SK-N-SH (cell line): Measurements from ENCODE around the gene TRIM65.

ENCODE experiments used
- CHD2 ChIP-seq: fragments of 150-350 bp; IDR thresholded peaks from 2 replicates; pipeline ENCODE4 v1.6.1; 2018; ENCODE audit warnings: low read length; ENCODE audit not compliant: partially characterized antibody
- CTCF ChIP-seq: fragments of 200-600 bp; sonication (generic); IDR thresholded peaks from 2 replicates; pipeline ENCODE4 v1.6.1; 2017; ENCODE audit warnings: antibody characterized with exemption, mild to moderate bottlenecking, moderate library complexity
- EP300 ChIP-seq, 2 experiments: IDR thresholded peaks; 2 replicates each; pipeline versions ENCODE4 v1.4.0 to v1.6.1; 2012; ENCODE audit warnings: borderline replicate concordance in 1 of 2, low read depth in 1 of 2, low read length in 1 of 2
- EZH2phosphoT487 ChIP-seq: fragments of 200-600 bp; sonication (generic); IDR thresholded peaks from 2 replicates; pipeline ENCODE4 v1.6.1; 2017; ENCODE audit warnings: low read depth, mixed run types, mild to moderate bottlenecking, antibody characterized with exemption, moderate library complexity, borderline replicate concordance
- FOXM1 ChIP-seq: IDR thresholded peaks from 2 replicates; pipeline ENCODE4 v1.4.0; 2012; ENCODE audit warnings: low read depth, mild to moderate bottlenecking
- JUND ChIP-seq: IDR thresholded peaks from 2 replicates; pipeline ENCODE4 v1.4.0; 2012
- POLR2AphosphoS5 ChIP-seq: IDR thresholded peaks from 2 replicates; pipeline ENCODE4 v1.6.1; 2012; ENCODE audit warnings: low read depth, low read length
- REST ChIP-seq: IDR thresholded peaks from 2 replicates; pipeline ENCODE4 v1.6.1; 2012; ENCODE audit warnings: mild to moderate bottlenecking, low read depth, low read length, moderate library complexity
- SIN3A ChIP-seq: IDR thresholded peaks from 2 replicates; pipeline ENCODE4 v1.6.1; 2012; ENCODE audit warnings: low read depth, mild to moderate bottlenecking, low read length, moderate library complexity, borderline replicate concordance
- SMC3 ChIP-seq: IDR thresholded peaks from 2 replicates; pipeline ENCODE4 v1.6.1; 2012; ENCODE audit warnings: low read depth, low read length, improper control_type of control experiment
- TAF1 ChIP-seq: IDR thresholded peaks from 2 replicates; pipeline ENCODE4 v1.6.1; 2012; ENCODE audit warnings: low read depth, mild to moderate bottlenecking, low read length, moderate library complexity, borderline replicate concordance
- TCF12 ChIP-seq: IDR thresholded peaks from 2 replicates; pipeline ENCODE4 v1.4.0; 2012

- TF ChIP-seq EP300 (IDR thresholded peaks at IDR 0.05; ENCODE audit: borderline replicate concordance in 1 of 2, low read depth in 1 of 2, low read length in 1 of 2) = no peak
- TF ChIP-seq CTCF = no peak
- TF ChIP-seq REST = no peak
- TF ChIP-seq SMC3 = no peak
- TF ChIP-seq TAF1 = no peak
- no peak for TF ChIP-seq EZH2phosphoT487
- TF ChIP-seq JUND = no peak
- no peak for TF ChIP-seq POLR2AphosphoS5
- TF ChIP-seq FOXM1 = no peak
- TF ChIP-seq SIN3A = no peak
- TF ChIP-seq TCF12 = no peak
- no peak for TF ChIP-seq CHD2
These were observed 56.6 kb downstream of the TRIM65 start for GRCh38 chr17:75839942-75840798.
